HG02840 (cell line): ENCODE measurements around the gene SFXN1.

ENCODE experiments used
- ATAC-seq: cut with Tn5 transposase; IDR thresholded peaks from one replicate; pipeline ENCODE4 v1.9.1; 2021; ENCODE audit warnings: mild to moderate bottlenecking, moderate library complexity, moderate number of reproducible peaks; ENCODE audit not compliant: unreplicated experiment, low FRiP score

The SFXN1 gene

DNA sequence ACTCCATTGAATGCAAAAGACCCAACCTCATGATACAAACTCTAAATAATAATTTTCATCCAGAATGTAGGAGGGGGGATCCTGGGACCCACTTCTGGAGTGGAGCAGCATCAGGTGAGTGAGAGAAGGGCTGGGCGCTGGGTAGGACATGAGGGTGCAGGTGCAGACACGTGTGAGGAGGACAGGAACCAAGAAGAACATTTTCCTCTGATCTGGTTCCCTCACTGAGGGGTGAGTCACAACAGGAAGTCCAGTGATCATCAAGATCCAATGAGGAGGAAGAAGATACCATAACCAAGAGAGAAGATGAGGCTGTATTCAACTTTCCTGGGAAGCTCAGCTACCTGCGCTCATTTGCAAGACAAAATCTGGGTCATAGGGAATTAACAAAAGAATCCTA, 57.4 kb downstream of the SFXN1 start:
- ATAC-seq = no peak

DNA sequence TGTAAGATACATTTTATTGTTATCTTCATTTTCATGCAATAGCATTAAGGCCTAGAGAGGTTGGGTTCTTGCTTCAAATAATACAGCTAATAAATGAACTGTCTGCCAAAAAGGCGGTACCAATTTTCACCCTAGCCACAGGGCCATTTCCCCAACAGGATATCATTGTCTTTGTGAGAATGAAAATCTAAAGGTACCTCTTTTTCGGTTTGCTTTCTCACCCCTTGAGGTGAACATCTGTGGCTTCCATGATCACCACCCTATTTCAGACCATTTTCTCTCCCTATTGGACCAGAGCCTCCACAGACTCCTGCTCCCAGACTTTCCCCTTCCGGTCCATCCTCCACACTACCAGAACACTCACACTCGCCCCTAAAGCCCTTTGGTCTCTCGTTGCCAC, 60.2 kb downstream of the SFXN1 start:
- ATAC-seq = no peak

DNA sequence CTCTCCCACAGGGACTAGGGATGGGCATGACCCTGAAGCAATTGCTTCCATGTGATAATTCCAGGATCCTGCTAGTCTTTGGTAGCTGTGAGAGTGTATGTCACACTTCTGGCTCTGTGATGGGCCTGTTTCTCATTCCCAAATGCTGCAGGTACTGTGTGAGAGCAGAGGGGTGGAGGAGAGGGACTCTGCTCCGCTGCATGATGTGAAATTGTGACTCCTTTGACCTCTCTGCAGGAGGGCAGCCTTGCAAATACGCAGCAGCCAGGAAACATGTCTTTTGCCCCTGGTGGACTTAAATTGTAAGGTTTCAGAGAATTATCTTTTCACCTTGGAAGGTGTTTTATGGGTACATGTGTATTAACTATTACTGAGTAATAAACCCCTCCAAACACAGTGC, 61.6 kb downstream of the SFXN1 start:
- ATAC-seq = no peak

DNA sequence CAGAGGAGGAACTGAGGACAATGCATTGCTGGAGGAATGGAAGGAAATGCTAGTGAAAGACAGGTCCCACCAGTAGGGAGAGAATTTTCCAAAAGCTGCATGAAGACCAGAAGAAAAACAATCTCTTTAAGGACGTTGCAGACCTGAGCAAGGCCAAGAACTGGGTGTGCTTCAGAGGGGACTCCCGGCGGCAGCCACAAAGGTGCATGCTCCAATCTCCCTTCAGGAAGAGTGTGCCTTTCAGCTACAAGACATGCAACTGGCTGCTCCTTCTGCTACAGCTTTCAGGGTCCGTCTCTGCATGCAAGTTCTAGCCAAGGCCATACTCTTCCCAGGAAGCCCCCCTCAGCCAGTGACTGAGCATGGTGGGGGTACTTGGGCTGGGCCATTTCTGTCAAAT, 62.9 kb downstream of the SFXN1 start:
- ATAC-seq = no peak

DNA sequence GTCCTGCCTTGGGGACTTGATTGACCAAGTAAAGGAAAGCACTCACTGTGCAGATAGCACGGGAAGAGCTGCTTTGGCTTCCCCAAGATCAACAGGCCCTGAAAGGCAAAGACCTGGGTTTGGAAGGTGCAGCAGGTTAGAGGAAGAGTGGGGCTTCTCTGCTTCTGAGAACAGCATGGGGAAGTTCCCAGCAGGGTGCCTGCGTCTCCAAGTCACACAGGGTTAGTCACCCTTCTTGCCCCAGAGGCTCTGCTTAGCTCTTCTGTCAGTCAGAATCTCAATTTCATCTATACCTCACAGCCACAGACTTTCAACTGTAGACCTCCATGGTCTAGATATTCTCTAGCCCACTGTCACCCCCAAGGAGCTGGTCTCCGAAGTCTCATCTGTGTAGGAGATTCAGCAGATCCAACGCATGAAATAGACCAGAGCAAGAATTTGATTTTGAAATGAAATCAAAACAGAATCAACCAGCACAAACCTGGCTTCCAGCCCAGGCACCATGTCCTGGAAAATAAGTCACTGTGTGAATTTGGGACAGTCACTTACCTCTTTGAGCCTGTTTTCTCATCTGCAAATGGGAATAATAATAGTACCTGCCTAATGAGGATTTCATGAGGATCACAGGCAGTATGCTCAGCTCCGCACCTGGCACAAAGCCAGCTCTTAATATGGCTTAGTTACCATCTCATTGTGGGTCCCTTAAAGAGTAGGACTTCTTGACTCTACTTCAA, 64.0 kb downstream of the SFXN1 start:
- no peak for ATAC-seq

DNA sequence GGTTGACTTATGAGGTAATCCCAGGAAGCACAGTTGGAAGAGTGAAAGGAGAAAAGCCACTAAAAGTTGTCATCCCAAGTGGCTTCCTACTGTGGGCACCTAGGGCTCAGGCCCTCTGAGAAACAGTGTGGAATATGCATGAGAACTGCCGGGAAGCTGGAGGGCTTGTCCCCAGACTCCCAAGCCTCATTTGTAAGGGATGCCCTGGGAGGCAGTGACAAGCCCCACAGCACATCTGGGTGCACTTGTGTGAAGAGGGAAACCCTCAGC, 64.5 kb downstream of the SFXN1 start:
- no peak for ATAC-seq

DNA sequence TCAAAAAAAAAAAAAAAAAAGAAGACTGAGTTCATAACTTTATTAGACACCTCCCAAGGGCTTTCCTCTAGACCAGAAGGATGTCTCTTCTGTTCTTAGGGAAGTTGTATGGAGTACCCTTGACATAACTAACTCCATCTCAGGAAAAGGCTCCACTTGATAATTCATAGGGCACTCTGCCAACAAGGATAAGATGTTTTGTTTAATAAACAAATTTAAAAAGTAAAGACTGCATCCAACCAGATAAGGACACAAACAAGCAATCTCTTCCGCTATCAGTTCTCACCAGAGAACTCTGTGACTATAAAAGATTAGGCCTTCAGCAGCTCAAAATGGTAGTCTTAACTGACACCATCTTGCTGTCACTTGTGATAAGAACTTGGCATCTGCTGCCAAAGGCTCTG, 65.8 kb downstream of the SFXN1 start:
- no peak for ATAC-seq

DNA sequence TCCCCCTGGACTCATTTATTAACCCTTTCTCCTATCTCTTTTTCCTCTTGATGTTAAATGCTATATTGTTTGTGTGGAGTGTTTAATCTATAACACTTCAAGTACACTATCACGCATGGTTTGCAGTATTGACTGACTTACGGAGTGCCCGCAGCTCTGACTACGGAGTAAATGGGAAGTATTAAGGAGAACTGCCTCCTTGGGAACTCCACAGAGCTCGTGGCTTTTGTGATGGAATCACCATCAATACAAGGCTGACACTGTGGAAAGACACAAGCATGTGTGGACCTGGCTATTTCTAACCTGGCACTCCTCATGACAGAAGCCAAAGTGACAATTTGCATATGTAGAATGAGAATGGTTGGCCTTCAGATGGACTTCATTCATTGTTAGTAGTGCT, 66.2 kb downstream of the SFXN1 start:
- no peak for ATAC-seq

DNA sequence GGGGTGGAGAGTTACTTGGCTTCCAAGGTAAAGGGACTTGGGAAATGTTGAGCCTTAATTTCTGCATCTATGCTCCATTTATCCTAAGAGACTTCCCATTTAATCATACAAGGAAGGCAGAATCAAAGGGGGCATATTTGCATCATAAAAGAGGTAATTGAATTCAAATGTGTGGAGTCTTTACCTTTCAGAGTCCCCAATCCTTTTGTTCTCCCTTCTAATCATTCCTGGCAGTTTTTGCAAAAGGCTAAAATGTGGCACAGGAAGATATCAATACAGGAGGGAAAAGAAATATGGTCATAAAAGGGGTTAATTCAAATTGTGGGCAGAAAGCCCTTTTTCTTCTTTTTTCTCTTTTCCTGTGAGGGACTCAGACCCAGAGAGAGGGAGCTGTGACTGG, 69.5 kb downstream of the SFXN1 start:
- no peak for ATAC-seq

DNA sequence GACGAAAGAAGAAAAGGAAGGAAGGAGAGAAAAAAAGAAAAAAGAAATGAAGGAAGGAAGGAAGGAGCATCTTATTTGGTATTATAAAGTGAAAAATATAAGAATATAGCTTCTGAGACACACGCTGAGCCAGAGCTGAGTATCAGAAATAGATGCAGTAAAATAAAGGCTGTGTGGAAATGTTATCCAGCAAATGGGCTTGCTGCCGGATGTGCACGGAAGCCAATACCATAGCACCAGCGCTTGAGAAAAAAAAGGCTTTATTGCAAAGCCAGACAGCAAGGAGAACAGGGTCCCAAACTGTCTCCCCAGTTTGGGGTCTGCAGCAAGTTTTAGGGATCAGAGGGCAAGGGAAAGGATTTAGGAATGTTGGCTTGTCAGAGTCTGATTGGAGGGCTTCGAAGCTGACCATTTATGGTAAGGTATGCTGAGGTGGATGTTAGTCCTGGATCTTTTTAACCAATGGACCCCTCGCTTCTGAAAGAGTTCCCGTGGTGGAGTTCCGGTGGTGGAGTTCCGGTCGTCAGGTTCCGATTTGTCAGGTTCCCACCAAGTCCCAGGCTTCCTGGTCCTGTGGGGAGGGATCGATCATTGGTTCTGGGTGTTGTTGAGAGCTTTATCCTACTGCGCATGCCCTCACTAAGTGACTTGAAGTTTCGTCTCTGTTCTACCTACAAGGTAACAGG, 70.4 kb downstream of the SFXN1 start:
- ATAC-seq = no peak

DNA sequence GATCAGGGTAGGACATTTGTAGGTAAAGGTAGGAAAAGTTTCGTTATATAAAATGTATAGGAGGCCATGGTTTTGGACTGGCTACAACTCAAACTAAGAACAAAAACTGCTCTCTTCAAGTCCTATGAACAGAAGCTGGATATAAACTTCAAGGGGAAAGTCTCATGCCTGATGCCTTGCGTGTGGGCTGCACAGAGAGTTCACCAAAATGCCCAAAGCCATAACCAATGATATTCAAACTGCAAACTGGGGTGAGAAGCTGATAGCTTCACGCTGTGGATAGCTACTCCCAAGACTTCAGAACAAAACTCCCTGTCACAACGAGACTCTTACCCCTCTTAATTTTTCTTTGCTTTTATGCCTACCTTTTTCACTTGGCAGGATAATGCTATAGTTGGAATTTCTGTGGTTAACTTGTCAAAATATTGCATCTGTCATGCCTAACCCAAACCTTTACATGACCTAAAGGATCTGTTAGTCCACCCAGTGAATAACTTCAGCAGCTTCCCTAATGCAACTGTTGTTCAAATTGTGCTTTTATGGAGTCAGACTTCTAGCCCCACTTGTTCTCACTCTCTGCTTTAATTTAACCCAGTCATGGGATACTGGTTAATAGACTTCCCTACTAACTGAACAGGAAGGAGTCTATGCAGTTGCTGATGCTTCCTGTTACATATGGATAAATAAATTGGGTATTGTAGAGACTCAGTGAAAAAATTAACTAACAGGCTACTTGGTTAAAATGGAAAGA, 71.9 kb downstream of the SFXN1 start:
- ATAC-seq = no peak

DNA sequence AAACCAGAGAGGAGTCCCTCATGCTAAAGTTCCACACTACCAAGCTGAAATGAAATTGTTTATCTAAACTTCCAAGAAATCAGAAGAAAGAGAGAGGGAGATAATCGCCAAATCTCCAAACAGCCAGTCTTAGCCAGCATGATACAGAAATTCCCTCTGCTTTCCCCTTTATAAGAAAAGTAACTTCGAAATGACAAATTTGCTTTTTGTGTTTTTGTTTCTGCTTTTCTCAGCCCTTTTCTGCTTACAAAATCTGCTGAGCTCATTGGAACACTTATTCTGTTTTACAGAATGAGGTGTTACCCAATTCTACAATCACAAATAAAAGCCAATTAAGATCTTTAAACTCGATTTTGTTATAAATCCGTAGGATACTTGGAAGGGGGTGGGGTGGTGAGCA, 72.9 kb downstream of the SFXN1 start:
- ATAC-seq = no peak

DNA sequence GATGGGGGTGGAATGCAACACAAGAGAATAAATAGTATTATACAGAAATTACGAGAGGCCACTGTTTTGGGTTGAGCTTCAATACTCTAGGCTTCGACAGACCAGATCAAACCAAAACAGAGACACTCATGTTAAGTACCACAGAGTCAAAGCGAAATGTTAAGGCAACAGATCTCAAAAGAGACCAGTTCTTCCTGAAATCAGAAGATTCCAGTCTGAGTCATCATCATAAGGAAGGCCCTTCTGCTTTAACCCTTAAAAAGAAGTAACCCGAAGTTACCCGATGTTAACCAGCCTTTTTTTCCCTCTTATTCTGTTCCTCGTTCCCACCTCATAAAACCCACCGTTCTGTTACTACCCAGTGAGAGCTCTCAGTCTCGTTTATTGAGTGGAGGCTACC, 75.9 kb downstream of the SFXN1 start:
- no peak for ATAC-seq

DNA sequence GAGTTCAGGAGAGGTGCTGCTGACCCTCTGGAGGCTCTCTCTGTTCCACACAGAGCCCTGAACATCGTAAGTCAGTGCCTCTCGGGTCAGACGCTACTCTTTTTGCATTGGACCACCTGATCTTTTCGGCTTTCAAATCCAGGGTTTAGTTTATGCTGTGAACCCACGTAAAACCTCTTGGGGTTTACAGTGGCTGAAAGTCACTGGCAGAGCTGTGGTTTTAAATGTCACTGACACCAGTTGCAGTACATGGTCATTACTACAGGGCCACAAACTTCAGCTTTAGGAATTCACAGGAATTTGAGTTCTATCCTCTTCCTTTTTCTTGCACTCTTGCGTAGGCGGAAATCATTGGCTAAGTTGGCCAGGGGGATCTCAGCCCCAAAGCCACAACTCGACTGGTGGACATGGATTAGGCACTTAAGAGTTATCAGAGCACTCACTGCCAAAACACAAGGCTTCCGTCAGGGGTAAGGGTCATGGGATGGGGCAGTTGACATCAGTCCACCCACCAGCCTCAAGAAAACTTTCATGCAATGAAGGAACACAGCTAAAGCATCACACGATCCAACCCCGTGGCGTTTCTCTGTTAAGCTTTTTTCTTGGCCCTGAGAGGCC, 76.9 kb downstream of the SFXN1 start:
- ATAC-seq = no peak

DNA sequence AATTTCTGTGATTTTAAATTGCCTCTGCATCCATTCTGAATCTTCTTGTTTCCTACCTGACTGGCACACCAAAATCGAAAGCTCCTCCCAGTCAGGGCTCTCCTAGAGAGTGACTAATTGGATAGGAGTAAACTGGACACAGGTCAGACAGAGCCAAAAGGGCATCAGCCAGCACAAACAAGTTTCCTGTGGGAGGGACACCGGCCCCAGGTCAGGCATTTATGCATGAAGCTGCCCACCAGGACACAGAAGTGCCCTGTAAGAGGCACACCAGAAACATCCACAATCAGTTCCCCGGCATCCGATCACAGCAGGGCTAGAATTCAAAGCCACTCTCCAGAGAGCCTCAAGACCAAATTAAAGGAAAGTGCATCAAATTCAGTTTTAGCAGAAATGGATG, 78.4 kb downstream of the SFXN1 start:
- ATAC-seq = no peak

DNA sequence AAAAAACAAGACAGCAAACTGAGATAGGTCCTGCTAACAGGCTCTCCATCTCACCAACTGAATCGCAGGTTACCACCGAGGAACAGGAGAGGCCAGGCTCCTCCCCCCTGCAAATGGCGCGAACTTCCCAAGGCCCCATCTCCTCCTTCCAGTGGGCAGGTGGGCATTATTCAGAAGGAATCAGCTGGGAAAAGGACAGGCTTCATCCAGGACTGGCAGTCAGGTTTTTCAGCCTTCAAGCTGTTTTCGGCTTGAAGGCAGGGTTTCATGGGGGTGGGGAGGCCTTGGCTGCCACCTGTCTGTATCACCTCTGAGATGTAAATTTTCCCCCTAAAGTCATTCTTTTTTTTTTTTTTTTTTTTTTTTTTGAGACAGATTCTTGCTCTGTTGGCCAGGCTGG, 79.4 kb downstream of the SFXN1 start:
- no peak for ATAC-seq

DNA sequence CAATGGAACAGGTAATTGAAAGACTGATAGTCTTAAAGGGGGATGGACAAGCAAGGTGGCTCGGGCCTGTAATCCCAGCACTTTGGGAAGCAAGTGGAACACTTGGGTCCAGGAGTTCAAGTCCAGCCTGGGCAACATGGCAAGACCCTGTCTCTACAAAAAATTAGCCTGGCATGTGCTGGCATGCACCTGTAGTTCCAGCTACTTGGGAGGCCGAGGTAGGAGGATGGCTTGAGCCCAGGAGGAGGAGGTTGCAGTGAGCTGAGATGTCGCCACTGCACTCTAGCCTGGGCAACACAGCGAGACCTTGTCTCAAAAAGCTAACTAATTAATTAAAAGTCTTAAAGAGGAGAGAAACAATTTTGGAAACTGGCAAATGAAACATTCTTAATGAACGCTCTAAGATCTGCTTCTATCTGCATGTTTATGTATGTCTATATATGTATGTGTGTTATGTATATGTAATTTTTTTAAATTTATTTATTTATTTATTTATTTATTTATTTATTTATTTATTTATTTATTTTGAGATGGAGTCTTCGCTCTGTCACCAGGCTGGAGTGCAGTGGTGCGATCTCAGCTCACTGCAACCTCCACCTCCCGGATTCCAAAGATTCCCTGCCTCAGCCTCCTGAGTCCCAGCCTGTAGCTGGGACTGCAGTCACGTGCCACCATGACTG, 80.6 kb downstream of the SFXN1 start:
- no peak for ATAC-seq

DNA sequence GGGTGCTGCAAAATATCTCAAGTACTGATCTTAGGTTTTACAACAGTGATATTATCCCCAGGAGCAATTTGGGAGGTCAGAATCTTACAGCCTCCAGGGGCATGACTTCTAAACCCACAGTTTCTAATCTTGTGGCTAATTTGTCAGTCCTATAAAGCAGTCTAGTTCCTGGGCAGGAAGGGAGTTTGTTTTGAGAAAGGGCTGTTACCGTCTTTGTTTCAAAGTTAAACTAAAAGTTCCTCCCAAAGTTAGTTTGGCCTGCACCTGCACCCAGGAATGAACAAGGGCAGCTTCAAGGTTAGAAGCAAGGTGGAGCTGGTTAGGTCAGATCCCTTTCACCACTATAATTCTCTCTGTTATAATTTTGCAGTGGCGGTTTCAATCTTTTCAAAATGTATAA, 81.7 kb downstream of the SFXN1 start:
- ATAC-seq = no peak

DNA sequence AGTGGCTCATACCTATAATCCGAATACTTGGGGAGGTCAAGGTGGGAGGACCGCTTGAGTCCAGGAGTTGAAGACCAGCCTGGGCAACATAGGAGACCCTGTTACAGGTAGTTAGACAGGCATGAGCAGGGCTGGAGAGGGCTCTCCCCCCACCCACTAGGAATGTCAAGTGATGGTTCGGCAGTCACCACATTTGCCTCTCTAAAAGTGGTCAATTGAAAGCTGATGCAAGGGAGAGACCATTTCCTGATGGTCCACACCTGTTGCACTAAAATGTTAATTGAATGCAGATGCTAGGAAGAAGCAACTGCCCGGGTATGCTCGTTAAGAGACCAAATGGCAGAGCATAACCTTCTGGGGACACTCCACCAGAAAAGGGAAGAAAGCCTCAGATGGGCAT, 82.7 kb downstream of the SFXN1 start:
- no peak for ATAC-seq

DNA sequence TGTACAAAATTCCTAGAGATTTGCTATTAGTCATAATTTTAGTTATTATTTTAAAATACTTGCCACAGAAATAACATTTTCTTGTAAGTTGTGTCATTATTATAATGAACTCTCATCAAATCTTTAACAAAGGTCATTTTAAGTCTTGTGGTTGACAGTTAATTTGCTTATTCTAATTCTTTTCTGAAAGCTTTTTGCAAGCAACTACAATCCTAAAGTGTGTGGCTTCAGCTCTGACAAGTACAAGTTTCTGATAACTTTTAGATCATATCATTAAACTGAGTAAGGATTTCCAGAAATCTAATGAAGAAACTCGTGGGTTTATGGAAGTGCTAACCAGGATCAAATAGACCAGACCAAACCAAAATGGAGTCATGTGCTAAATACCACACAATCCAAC, 86.4 kb downstream of the SFXN1 start:
- ATAC-seq = no peak

DNA sequence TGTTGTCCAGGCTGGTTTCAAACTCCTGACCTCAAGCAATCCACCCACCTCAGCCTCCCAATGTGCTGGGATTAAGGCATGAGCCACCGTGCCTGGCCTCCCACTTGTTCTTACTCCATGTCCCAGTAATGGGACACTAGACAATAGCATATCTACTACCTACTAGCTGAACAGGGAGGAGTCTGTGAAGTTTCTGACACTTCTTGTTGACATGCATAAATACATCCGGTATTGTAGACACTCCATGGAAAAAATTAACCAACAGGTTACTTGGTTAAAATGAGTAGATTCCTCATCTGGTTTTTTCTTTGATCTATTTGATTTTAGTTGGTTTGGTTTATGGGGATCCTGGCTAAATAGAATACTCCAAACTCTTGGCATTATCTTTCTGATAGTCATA, 88.3 kb downstream of the SFXN1 start:
- no peak for ATAC-seq
